ENCODE results near the gene STK24. TPM values are rescaled to one million over a fixed set of nuclear protein-coding genes. Genes with fewer than 3 reads are reported as not detected.

STK24 gene
- total and polyA plus RNA-seq, 10 of the 15 experiments (the other 5 are each of a cell fraction or from before 2014, with no cell fraction given): 7.5 to 115 (median 52.9) TPM

DNA sequence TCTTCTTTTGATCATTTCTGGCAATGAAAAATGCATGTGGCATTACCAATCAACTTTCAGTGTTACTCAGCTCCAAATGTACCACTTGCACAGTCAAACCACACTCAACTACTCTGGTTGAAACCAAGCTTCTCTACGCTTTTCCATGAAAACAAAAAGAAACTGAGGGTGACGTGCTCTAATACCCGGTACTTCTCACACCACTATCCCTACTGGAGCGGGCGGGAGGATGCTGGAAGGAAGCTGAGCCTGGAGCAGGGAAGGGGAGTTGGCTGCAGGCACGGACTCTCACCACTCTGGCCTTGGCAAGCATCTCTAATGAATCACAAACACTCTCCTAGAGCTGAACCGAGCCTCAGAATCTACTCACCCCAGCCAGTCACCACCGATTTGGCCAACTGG, 48.2 kb downstream of the STK24 start (continued):
- no peak for TF ChIP-seq STAT3 (IDR thresholded peaks at IDR 0.05; ENCODE audit: low read depth, low read length)

DNA sequence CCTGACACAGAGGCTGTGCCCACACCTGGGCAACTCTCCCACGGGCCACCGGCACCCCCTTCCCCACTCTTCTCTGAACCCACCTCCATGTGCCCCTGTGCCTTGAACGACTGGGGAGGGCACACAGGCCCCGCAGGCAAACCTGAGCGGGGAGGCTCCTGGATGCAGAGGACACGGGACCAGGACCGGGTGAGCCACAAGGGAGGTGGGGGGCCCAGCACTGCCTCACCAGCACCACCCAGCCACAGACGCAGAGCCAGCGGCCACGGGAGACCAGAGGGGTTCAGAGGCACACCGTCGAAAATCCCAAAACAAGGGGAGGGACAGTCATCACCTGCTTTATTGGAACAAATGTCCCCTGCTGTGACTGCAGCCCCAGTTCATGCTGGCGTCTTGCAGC, 49.4 kb downstream of the STK24 start:
- in situ Hi-C loops (cut with MboI): no loop called here
- ATAC-seq (no peak), FAIRE-seq (no peak), DNase-seq (ENCODE audit: low read depth, low spot score) (no peak)
- SMC1A ChIA-PET (ENCODE audit: uncharacterized antibody, unreplicated experiment): interaction anchor here (4.3 kb wide), 1 partner anchor 11 kb away, joined by 22 read pairs; no protein-coding TSS in a partner anchor
- Histone ChIP-seq H3K79me2 (ENCODE audit: control insufficient read depth, insufficient read depth, low read length) (peaks cover 97% of the 10 kb centered on the region), H4K20me1 (ENCODE audit: control insufficient read depth, insufficient read depth) (peaks cover 20% of the 10 kb centered on the region; the same call in 1 of the 2 replicates), H3K9ac (ENCODE audit: control insufficient read depth, insufficient read depth, low read length) (no peak overlapping the region), H3K36me3 (ENCODE audit: control insufficient read depth in 2 of 2, insufficient read depth in 2 of 2, low read length in 1 of 2) (peaks cover 0 to 2% of the 10 kb centered on the region in 2 experiments; a peak in 1 of 4 replicates), H3K9me3 (replicated peaks; ENCODE audit: control insufficient read depth, insufficient read depth, low read length) (no peaks in the 10 kb centered on the region), H3K4me3 (no peak overlapping the region), H3K27me3 (replicated peaks in 1 of 2; ENCODE audit: control insufficient read depth in 2 of 2, insufficient read depth in 2 of 2, low read length in 1 of 2) (no peaks in the 10 kb centered on the region), H2AFZ (ENCODE audit: control insufficient read depth, low read depth, low read length) (no peak overlapping the region), H3K27ac (ENCODE audit: control insufficient read depth, insufficient read depth) (no peak overlapping the region), H3K4me1 (ENCODE audit: control insufficient read depth, insufficient read depth, low read length) (peaks cover 70% of the 10 kb centered on the region), H3K4me2 (ENCODE audit: control insufficient read depth, insufficient read depth) (no peak overlapping the region)
- WGBS (ENCODE audit: insufficient coverage, insufficient replicate concordance, low lambda C conversion rate, missing lambda C conversion rate): 92% methylated on average over 13 of the region's 13 CpGs
- intact Hi-C loops (cut with micrococcal nuclease; ENCODE audit: unreplicated experiment): no loop called here
- TF ChIP-seq EP300 (IDR thresholded peaks at IDR 0.05; ENCODE audit: borderline replicate concordance in 1 of 2, control insufficient read depth in 1 of 2, low read depth in 2 of 2, low read length in 2 of 2) (no peak), POU2F2 (IDR thresholded peaks at IDR 0.05; ENCODE audit: borderline replicate concordance, low read depth, low read length) (no peak), POLR2AphosphoS5 (IDR thresholded peaks at IDR 0.05; ENCODE audit: low read length) (0 out of 2 replicates have a peak, but pooled peaks have one; percentile 18)
- TF ChIP-seq, protein P1, sequence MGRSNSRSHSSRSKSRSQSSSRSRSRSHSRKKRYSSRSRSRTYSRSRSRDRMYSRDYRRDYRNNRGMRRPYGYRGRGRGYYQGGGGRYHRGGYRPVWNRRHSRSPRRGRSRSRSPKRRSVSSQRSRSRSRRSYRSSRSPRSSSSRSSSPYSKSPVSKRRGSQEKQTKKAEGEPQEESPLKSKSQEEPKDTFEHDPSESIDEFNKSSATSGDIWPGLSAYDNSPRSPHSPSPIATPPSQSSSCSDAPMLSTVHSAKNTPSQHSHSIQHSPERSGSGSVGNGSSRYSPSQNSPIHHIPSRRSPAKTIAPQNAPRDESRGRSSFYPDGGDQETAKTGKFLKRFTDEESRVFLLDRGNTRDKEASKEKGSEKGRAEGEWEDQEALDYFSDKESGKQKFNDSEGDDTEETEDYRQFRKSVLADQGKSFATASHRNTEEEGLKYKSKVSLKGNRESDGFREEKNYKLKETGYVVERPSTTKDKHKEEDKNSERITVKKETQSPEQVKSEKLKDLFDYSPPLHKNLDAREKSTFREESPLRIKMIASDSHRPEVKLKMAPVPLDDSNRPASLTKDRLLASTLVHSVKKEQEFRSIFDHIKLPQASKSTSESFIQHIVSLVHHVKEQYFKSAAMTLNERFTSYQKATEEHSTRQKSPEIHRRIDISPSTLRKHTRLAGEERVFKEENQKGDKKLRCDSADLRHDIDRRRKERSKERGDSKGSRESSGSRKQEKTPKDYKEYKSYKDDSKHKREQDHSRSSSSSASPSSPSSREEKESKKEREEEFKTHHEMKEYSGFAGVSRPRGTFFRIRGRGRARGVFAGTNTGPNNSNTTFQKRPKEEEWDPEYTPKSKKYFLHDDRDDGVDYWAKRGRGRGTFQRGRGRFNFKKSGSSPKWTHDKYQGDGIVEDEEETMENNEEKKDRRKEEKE (IDR thresholded peaks at IDR 0.05): no peak
- CTCF ChIA-PET: no interaction called here
- BruUV-seq (replicated peaks): no TSS peak
- RAD21 ChIA-PET (ENCODE audit: unreplicated experiment): interaction anchor here (1.8 kb wide), 1 partner anchor 13 kb away, joined by 3 read pairs; no protein-coding TSS in a partner anchor
- POLR2A ChIA-PET: no interaction called here
